Left kidney (tissue), 2 donors: Measurements from ENCODE around the gene MPP3. TPM values are rescaled to one million over a fixed set of nuclear protein-coding genes. Genes with fewer than 3 reads are reported as not detected.

Experiments used
- DNase-seq: peaks from one replicate; pipeline ENCODE4 v3.0.0-alpha.2; 2013
- polyA plus RNA-seq: library from polyadenylated mRNA; unstranded; fragments of 120-200 nt; gene quantifications from one replicate; pipeline ENCODE4 v1.2.1, GENCODE V29; 2013; ENCODE audit not compliant: insufficient read length

The MPP3 gene
- polyA plus RNA-seq, 1 donor, result 13.6 TPM

DNA sequence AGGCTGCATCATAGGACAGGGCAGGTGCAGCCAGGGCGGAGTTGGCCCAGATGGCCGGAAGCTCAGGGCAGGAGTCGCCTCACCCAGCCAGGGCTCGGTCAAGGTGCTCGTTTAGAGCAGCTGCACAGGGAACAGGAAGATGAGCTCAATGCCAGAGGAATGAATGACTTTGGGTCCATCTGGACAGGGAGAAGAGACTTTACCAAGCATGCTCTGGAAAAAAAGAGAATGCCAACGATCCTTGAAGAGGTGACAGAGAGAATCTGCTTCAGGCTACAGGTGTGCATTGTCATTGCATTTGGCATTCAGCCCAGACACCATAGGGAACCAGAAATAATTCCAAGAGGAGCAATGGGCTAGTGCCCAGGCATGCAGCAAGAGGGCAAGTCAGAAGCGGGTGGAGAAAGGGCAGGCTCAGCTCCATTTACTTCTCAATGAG, 6.7 kb upstream of the MPP3 start:
- DNase-seq, result no peak

GRCh38 chr17:43834106-43834505, 1.2 kb upstream of the MPP3 start:
- no peak for DNase-seq

DNA sequence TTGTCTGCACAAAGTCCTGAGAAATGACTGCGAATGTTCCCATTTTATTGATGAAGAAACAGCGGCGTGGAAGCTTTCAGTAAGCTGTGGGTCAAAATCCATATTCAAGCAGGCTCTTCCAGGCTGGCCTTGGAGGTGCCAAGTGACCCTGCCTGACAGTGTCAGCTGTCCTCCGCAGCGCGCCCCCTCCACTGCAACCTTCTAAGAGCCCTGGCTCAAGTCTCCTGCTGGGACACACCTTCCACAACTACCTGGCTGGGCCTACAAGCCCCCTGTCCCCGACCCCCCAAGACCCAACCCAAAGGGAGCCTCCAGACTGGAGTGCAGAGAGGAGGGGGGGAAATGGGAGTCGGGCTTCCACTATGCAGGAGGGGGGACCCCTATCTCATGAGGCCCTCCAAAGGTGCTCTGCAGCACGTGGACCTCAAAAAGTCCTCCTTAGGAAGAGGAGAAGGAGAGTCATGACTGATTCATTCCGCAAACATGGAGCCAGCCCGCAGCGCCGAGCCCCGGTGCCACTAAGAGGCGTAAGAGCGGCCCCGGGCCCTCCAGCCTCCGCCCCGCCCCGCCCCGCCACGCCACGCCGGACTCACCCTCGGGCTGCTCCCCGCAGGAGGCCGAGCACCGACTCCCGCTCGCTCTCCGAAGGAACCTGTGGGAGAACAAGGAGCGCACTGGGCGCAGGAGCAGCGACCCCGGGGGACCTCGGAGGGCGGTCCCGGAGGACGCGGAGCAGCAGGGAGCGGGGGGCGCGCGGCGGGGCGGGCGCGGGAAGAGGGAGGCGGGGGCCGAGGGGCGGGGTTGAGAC, 574 bp downstream of the MPP3 start:
- no peak for DNase-seq

DNA sequence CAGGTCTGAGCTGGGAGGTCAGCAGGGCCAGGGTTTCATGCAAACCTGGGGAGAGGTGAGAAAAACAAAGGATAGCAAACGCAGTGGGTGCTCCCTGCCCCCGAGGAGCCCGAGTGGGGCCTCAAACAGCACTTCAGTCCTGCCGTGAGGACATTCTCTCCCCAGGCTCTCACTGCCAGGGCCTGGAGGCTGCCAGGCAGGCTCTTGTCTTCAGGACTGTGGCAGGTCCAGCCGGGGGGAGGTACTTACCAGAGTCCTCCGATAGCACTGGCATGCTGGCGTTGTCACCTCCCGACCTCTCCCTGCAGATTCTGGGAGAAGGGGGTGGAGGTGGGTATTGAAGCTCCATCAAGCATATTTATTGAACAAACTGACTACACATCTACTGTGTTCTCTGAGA, 1.3 kb downstream of the MPP3 start:
- no peak for DNase-seq

DNA sequence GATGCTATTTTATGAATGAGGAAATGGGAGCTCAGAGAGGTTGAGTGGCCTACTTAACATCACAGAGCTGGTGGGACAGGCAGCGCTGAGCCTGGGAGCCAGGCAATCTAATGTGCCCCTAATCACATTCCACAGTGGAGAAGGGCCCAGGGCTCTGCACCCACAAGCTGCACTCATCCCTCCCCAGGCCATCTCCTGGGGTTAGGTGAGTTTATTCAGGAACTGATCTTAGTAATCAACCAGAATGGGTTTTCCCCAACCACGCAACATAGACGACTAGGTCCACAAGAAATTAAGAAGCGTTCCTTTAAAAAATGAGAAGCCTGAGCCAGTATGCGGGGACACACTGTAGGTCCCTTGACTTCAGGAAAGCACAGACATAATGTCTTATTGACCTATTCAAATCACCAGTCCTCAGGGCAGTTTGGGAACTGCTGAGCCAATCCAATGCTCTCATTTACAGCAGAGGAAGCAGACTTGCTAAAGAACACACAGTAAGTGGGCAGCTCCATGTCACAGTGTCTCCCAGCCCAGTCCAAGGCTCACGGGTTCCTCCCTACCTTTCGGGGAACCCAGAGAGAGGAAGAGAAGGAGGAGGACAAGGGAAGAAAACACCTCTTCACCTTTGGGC, 2.3 kb downstream of the MPP3 start:
- no peak for DNase-seq

- no peak for DNase-seq
Observed at GRCh38 chr17:43829738-43830137, 3.2 kb downstream of the MPP3 start.

DNA sequence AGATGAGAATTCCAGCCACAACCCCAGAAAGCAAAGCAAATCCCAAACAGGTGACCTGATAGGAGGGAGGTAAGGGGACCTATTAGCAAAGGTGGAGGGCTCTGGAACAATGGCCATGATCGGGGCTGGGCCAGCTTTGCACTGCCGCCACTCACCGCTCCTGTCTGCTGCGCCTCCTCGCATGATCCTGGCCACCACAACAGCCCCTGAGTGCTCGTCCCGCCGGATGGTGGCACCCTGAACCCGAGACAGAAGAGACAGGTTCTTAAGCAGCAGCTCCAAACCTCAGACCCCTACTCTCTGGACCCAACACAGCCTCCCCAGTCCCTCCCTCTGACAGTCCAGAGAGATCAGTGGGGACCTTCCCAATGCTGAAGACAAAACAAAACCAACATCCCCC, 5.3 kb downstream of the MPP3 start:
- no peak for DNase-seq

DNA sequence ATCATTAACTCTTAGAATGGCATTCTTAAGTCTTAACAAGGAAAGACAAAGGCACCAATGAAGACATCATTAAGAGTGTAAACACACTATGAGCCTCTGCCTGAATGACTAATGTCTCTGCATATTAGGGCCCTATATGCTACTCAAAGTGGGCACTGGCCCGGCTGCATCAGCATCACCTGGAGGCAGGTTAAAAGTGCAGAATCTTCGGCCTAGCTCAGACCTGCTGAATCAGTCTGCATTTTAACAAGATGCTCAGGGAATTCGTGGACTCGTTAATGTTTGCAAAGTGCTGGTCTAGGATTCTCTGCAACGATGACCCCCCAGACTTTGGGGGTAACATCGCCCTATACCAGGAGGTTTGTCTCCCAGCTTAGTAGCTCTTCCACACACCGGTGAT, 6.7 kb downstream of the MPP3 start:
- no peak for DNase-seq

- no peak for DNase-seq
Observed at GRCh38 chr17:43825567-43825966, 7.4 kb downstream of the MPP3 start.

GRCh38 chr17:43823350-43824084, 9.4 kb downstream of the MPP3 start:
- DNase-seq, result no peak

DNA sequence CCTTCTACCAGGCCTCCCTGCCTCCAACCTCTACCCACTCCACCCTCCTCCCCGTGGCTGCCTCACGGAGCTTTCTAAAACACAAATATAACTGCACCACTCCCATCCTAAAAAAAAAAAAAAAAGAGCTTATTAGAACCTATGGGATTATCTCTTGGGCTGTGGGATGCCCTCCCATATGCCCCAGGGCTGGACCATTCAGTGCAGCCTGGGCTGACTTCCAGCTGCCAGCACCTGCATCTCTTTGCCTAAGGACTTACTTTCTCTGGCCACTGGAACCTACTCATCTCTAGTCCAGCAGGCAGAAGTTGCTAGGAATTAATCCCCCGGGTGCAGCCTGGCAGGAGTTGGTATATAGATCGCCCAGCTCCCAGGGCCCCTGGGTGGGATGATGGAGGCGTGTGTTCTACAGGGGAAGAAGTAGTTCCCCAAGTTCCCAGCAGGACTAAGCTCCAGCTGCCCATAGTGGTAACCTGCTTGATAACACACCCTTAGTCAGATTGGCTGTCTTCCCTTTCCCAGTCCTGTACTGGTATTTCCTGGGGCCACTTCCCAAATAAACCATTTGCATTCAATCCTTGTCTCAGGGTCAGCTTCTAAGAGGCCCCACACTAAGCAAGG, 10.3 kb downstream of the MPP3 start:
- DNase-seq, result no peak

DNA sequence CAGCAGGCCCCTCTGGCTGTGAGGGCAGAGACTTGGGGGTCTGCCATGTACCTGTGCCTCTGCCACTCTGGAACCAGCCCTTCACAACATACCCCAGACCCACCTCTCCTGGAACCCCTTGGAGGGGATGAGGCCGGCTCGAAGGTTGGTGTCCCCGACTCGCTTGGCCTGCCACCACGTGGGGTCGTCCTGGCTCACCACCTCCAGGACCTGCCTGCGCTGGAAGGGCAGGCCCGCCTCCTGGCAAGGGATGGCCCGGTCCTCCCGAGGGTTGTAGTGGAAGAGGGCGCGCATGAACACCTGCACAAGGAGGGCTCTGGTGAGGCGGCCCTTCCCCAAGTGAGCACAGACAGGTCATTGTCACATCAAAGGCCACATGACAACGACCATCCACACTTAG, 12.2 kb downstream of the MPP3 start:
- DNase-seq, result no peak

- DNase-seq, result no peak
Observed at GRCh38 chr17:43818966-43819365, 14.0 kb downstream of the MPP3 start.

DNA sequence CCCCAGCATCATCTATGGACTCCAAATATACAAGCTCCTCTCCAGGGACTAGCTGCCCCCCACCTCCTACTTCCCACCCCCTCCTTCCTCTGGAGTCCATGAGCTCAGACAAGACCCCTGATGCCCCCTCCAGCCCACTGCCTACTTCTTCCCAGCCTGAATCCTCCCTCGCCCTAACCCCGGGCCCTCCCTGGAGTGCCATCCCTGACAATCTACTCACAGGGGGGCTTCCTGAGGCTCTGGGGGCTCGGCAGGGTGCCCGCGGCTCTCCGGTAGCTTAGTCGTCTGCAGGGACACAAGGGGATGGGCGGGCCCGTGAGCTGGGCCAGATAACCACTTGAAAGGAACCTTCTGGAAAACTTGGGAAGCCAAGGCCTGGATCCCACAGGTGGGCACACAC, 15.1 kb downstream of the MPP3 start:
- no peak for DNase-seq

DNA sequence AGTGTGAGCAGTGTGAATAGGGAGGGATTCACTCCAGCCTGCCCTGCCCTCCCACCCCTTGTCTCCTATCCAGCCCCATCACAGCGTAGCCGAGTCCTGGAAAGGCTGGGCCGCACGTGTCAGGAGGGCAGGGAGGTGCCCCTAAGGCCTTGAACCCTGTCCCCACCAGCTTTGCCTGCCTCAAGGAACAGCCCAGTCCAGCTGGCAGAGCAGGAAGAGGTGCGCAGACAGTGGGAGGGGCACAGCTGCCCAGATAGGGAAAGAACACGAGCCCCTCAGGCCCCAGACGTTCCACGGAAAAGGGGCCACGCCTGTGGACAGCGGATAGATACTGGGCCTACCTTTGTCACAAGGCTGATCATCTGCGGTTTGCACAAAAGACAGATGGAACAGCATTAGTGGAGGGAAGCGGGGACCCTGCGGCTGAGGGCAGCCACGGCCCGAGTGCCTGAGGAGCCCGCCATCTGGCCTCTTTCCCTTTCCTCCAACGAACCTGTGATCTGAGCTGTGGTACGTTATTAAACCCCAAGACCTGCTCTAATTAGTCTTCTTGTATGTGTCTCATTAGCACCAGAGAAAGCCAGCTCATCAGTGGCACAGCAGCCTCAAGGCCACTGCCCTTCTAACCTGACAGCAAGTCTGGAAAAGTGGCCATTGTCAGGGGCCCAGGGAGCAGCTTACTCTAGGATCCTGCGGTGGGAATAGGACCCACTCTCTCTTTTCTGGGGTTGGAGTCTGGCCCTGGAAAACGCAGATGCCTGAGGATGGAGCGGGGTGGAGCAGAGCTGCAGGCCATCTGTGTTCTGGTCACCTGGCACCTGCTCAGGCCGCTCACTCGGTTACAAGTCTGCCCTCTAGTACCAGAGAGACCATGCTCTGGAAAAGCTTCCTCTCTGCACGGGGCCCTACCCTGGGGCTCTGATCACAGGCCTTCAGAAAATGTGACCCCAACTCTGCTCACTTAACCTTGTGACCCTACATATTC, 16.3 kb downstream of the MPP3 start:
- DNase-seq, result no peak

DNA sequence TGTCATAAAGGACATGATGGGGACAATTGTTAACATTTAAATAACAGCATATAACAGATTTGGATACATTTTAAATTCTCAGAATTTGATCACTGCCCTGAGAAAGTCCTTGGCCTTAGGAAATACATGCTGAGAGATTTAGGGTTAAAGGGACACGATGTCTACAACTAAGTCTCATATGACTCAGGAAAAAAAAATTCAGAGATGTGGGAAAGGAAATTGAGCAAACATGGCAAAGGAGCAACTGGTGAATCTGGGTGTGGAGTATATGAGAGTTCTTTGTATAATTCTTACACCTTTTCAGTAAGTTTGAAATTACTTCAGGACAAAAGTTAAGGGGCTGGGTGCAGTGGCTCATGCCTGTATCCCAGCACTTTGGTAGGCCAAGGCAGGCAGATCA, 18.2 kb downstream of the MPP3 start:
- DNase-seq, result no peak

GRCh38 chr17:43814026-43814425, 18.9 kb downstream of the MPP3 start:
- no peak for DNase-seq

GRCh38 chr17:43813386-43813785, 19.6 kb downstream of the MPP3 start:
- DNase-seq, result no peak

DNA sequence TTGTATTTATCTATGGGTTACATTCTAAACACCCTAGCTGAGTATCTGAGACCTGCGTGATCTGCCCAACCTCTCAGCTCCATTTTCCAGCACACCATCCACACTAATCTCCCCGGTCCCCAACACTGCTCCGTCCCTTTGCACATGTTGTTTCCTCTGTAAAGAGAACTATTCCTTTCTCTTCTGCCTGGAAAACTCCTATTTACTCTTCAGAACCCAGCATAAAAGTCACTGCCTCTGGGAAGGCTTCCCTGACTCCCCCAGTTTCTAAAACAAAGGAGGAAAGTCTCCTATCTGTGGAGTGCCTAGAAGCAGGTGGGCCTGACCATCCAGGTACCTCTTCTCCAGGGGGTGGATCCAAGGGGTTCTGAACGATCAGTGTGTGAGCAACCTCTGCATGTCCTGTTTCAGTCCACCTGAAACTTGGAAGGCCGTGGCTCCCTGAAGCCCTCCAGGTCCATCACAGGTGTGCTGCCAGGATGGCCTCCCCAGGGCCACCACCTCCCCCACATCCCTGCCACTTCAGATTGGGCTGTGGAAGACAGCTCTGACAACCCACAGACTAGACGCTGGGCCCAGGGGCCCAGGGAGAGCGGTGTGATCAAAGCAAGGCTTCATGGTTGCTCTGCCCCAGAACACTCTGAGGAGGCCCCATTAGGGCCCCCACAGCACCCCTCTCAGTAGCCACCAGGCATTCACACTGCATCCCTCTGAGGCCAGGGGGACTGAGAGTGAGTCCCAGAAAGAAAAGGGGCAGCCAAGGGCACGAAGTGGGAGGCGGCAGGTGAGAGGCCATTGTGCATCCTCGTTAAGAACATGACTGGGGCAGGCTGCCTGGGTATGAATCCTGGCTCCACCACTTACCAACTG, 20.3 kb downstream of the MPP3 start:
- no peak for DNase-seq

DNA sequence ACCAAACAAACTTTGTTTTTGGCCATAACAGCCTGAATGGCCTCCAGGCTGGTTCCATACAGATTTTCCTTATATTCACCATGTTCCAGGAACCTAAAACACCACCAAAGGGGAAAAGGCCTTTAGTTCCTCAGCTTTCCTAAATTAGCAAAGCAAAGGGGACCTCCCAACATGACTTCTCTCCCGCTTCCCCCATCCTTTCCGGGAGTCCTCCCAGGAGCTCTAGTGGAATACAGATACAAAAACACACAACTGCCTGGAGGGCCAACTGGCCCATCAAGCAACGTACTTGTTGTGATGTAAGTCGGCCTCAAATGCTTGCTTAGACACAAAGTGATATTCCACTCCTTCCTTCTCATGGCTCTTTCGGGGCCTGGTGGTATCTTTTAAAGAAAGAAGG, 22.1 kb downstream of the MPP3 start:
- no peak for DNase-seq
